Esophagus squamous epithelium (tissue), 5 donors: ENCODE data around the gene ENOX2. TPM values are rescaled to one million over a fixed set of nuclear protein-coding genes. Genes with fewer than 3 reads are reported as not detected.

Experiments used
- DNase-seq: peaks from one replicate; lab custom pipeline; 2025; lab: John Stamatoyannopoulos, UW
- H3K27ac ChIP-seq, 4 donors: fragments of 200-600 bp; sonication (generic); one replicate each; pipeline ENCODE4 v1.5.1; 2016 to 2019; ENCODE audit warnings: mild to moderate bottlenecking in 1 of 4
- H3K27me3 ChIP-seq, 4 donors: fragments of 200-600 bp; sonication (generic); 1 replicate in 3 of 4; 2 replicates in 1 of 4; pipeline versions ENCODE4 v1.5.1 to v1.6.0; 2017 to 2021; ENCODE audit warnings: antibody characterized with exemption in 1 of 4
- H3K36me3 ChIP-seq, 3 donors: fragments of 200-600 bp; sonication (generic); one replicate each; pipeline ENCODE4 v1.5.1; 2016 to 2019
- H3K4me1 ChIP-seq, 3 donors: fragments of 200-600 bp; sonication (generic); one replicate each; pipeline ENCODE4 v1.5.1; 2017 to 2019
- H3K4me3 ChIP-seq, 4 donors: fragments of 200-600 bp; sonication (generic); 1 replicate in 3 of 4; 2 replicates in 1 of 4; pipeline ENCODE4 v1.5.1; 2016 to 2019; ENCODE audit warnings: mild to moderate bottlenecking in 2 of 4, moderate library complexity in 1 of 4
- H3K9me3 ChIP-seq, 3 donors: fragments of 200-600 bp; sonication (generic); one replicate each; pipeline ENCODE4 v1.5.1; 2016 to 2019
- CTCF ChIP-seq, 6 experiments: fragments of 450-650 bp in 4 of 6; fragments of 200-600 bp in 2 of 6; sonication (generic) in 2 of 6; IDR thresholded peaks; one replicate each; pipeline ENCODE4 v1.5.1; 2016 to 2019; ENCODE audit warnings: antibody characterized with exemption in 6 of 6, mild to moderate bottlenecking in 4 of 6, moderate library complexity in 4 of 6
- POLR2A ChIP-seq, 4 donors: fragments of 450-650 bp; IDR thresholded peaks; one replicate each; pipeline ENCODE4 v1.6.1; 2017; ENCODE audit warnings: antibody characterized with exemption in 4 of 4, mild to moderate bottlenecking in 4 of 4, moderate library complexity in 3 of 4
- WGBS, 2 donors: methylation state at CpG; one replicate each; pipeline ENCODE4 v1.1.5; 2018; 5-methylcytosine and 5-hydroxymethylcytosine counted together
- intact Hi-C: fragments of 100-400 bp; cut with DNase I; formaldehyde crosslinking; loops from one replicate; pipeline ENCODE4 v1.15.0; 2022
- total RNA-seq, 4 donors: library from RNA; depleted of rRNA; stranded (reverse); fragments of >200 nt; gene quantifications; one replicate each; pipeline ENCODE4 v1.1.0, GENCODE V29; 2016
- donor health status: DM: yes; HTN: yes; CAD: no.

ENOX2 gene
- total RNA-seq, 4 donors from 2014 or later = 5.4 to 13.7 (median 11.4) TPM

- H3K4me1 ChIP-seq = no peaks in the 10 kb centered on the region
- TF ChIP-seq POLR2A (IDR thresholded peaks at IDR 0.05) (no peak), CTCF (IDR thresholded peaks at IDR 0.05) (no peak)
- no peaks in the 10 kb centered on the region for H3K27me3 ChIP-seq
- DNase-seq = no peak
- H3K27ac ChIP-seq = no peak overlapping the region
- intact Hi-C loops = no loop called here
- 67 to 83% methylated on average over 2 to 4 of the region's 4 CpGs for WGBS, 2 donors
- no peaks in the 10 kb centered on the region for H3K36me3 ChIP-seq
- H3K4me3 ChIP-seq = no peak overlapping the region
- H3K9me3 ChIP-seq = no peaks in the 10 kb centered on the region
Observed at GRCh38 chrX:130741584-130741983, 161.4 kb downstream of the ENOX2 start.

- H3K27ac ChIP-seq = no peak overlapping the region
- no peak overlapping the region for H3K4me3 ChIP-seq
- intact Hi-C loops = no loop called here
- no peaks in the 10 kb centered on the region for H3K27me3 ChIP-seq
- no peaks in the 10 kb centered on the region for H3K9me3 ChIP-seq
- DNase-seq = no peak
- no peak for TF ChIP-seq CTCF (IDR thresholded peaks at IDR 0.05)
- TF ChIP-seq POLR2A (IDR thresholded peaks at IDR 0.05) = no peak
- no peaks in the 10 kb centered on the region for H3K36me3 ChIP-seq
- H3K4me1 ChIP-seq = no peaks in the 10 kb centered on the region
- 74 to 91% methylated on average over 3 of the region's 3 CpGs for WGBS, 2 donors
Observed at GRCh38 chrX:130741151-130741550, 161.9 kb downstream of the ENOX2 start.

GRCh38 chrX:130738638-130739195, 164.3 kb downstream of the ENOX2 start:
- no peaks in the 10 kb centered on the region for H3K27me3 ChIP-seq
- DNase-seq = no peak
- H3K9me3 ChIP-seq = no peaks in the 10 kb centered on the region
- no peaks in the 10 kb centered on the region for H3K4me1 ChIP-seq
- intact Hi-C loops = no loop called here
- TF ChIP-seq CTCF (IDR thresholded peaks at IDR 0.05) (no peak), POLR2A (IDR thresholded peaks at IDR 0.05) (no peak)
- 79 to 88% methylated on average over 4 to 5 of the region's 5 CpGs for WGBS, 2 donors
- no peak overlapping the region for H3K4me3 ChIP-seq
- H3K36me3 ChIP-seq = no peaks in the 10 kb centered on the region
- no peak overlapping the region for H3K27ac ChIP-seq

- no peaks in the 10 kb centered on the region for H3K4me1 ChIP-seq
- H3K27me3 ChIP-seq = no peaks in the 10 kb centered on the region
- no peaks in the 10 kb centered on the region for H3K36me3 ChIP-seq
- TF ChIP-seq CTCF (IDR thresholded peaks at IDR 0.05) (no peak), POLR2A (IDR thresholded peaks at IDR 0.05) (no peak)
- H3K4me3 ChIP-seq = no peak overlapping the region
- no peak for DNase-seq
- peaks cover 0 to 4% (median 0%) of the 10 kb centered on the region in 3 donors for H3K9me3 ChIP-seq
- intact Hi-C loops = no loop called here
- no peak overlapping the region for H3K27ac ChIP-seq
Observed at GRCh38 chrX:130734713-130735112, 168.3 kb downstream of the ENOX2 start.

- no peak overlapping the region for H3K4me3 ChIP-seq
- no peak overlapping the region for H3K27ac ChIP-seq
- DNase-seq = no peak
- no peak for TF ChIP-seq CTCF (IDR thresholded peaks at IDR 0.05)
- TF ChIP-seq POLR2A (IDR thresholded peaks at IDR 0.05) = no peak
- no peaks in the 10 kb centered on the region for H3K4me1 ChIP-seq
- H3K27me3 ChIP-seq = no peaks in the 10 kb centered on the region
- intact Hi-C loops = no loop called here
- no peaks in the 10 kb centered on the region for H3K36me3 ChIP-seq
- peaks cover 0 to 12% (median 0%) of the 10 kb centered on the region in 3 donors for H3K9me3 ChIP-seq
Observed at GRCh38 chrX:130728208-130728607, 174.8 kb downstream of the ENOX2 start.
